ENCODE measurements around the gene STPG1.

Gene STPG1

DNA sequence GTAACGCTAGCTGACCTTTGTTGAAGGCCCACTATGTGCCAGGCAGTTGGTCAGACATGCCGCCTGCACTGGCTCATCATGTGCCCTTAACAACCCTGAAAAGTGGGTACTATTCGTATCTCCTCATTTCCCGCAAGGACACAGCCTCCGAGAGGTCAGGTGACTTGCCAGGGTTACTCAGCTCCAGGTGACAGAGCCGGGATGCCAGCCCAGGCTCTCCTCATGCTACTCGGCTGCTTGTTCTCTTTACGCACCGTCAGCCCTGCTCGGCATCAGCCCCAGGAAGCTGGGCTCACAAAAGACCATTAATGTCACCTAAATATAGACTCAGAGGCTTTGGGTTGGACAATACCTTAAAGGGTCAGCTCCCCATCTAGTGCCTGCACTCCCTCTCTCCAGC, 65.4 kb downstream of the STPG1 start:
- H3K27ac ChIP-seq (ENCODE audit: insufficient read depth, low read length, poor library complexity, severe bottlenecking): no peak overlapping the region
- H3K27me3 ChIP-seq (replicated peaks; ENCODE audit: control insufficient read depth, insufficient read depth, low read length, poor library complexity, severe bottlenecking): no peaks in the 10 kb centered on the region
- H3K4me1 ChIP-seq (ENCODE audit: control insufficient read depth, insufficient read depth, low read length, poor library complexity, severe bottlenecking): no peaks in the 10 kb centered on the region
- H3K36me3 ChIP-seq (ENCODE audit: control insufficient read depth, insufficient read depth, low read length): no peaks in the 10 kb centered on the region
- no peak for DNase-seq
- H3K4me3 ChIP-seq (ENCODE audit: insufficient read depth, low read depth, low read length, poor library complexity, severe bottlenecking): no peak overlapping the region
- H3K9me3 ChIP-seq (ENCODE audit: control insufficient read depth, low read length): no peaks in the 10 kb centered on the region

DNA sequence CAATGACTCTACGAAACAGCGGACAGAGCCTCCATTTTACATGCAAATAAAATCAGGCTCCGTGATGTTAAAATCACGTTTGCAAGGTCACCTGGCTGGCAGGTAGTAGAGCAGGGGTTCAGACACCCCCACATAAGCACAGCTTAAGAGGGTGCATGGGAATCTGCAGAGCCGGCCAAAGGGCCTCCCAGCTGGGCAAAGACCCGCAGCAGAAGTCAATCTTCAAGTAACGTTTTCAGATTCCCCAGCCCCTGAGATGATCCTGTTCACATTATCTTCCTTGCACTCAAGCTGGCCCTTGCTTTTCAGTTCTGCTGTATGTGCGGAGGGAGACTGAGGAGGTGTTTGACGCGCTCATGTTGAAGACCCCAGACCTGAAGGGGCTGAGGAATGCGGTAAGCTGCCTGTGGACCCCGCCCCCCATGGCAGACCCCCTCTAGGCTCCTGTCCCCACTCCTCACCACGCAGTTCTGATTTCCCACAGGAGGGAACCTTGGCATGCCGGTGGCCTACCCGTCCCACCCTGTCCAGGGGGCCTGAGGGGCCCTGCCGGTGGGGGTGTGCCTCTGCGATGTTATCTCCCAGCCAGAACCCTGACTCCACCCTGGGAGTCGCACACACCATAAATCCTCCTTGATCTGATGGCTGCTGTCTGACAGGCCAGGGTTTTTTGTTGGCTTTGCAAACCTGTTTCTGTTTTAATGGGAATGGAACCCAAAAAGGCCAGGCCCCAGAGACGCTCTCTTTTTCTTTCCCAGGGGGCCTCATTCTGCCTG, 66.2 kb downstream of the STPG1 start:
- no peak overlapping the region for H3K4me3 ChIP-seq (ENCODE audit: insufficient read depth, low read depth, low read length, poor library complexity, severe bottlenecking)
- H3K36me3 ChIP-seq (ENCODE audit: control insufficient read depth, insufficient read depth, low read length): no peaks in the 10 kb centered on the region

DNA sequence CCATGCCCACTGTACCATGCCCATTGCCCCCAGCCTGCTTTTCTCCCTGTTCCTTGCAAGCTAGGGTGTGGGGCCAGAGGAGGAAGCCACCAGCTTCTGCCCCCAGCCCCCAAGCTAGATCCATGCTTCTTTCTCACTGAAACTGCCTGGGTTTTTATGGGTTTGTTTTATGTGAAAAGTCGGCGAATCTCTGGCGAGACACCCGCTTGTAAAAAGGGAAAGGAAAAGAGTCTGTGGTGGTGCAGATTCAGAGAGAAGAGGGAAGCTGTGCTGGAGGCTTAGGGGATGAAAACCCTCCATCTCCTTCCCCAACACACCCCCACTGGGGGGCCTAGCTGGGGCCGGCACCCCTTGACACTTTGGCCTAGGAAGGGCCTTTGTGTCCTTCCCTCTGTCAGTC, 68.2 kb downstream of the STPG1 start:
- Histone ChIP-seq H3K4me3 (ENCODE audit: insufficient read depth, low read depth, low read length, poor library complexity, severe bottlenecking) (no peak overlapping the region), H3K9me3 (ENCODE audit: control insufficient read depth, low read length) (no peaks in the 10 kb centered on the region), H3K36me3 (ENCODE audit: control insufficient read depth, insufficient read depth, low read length) (no peaks in the 10 kb centered on the region), H3K27me3 (replicated peaks; ENCODE audit: control insufficient read depth, insufficient read depth, low read length, poor library complexity, severe bottlenecking) (no peaks in the 10 kb centered on the region), H3K27ac (ENCODE audit: insufficient read depth, low read length, poor library complexity, severe bottlenecking) (no peak overlapping the region), H3K4me1 (ENCODE audit: control insufficient read depth, insufficient read depth, low read length, poor library complexity, severe bottlenecking) (no peaks in the 10 kb centered on the region)
- no peak for DNase-seq

More for the DNA sequence above, 66.2 kb downstream of the STPG1 start:
- no peak for DNase-seq
- H3K9me3 ChIP-seq (ENCODE audit: control insufficient read depth, low read length): no peaks in the 10 kb centered on the region
- no peaks in the 10 kb centered on the region for H3K4me1 ChIP-seq (ENCODE audit: control insufficient read depth, insufficient read depth, low read length, poor library complexity, severe bottlenecking)
- no peaks in the 10 kb centered on the region for H3K27me3 ChIP-seq (replicated peaks; ENCODE audit: control insufficient read depth, insufficient read depth, low read length, poor library complexity, severe bottlenecking)
- no peak overlapping the region for H3K27ac ChIP-seq (ENCODE audit: insufficient read depth, low read length, poor library complexity, severe bottlenecking)

DNA sequence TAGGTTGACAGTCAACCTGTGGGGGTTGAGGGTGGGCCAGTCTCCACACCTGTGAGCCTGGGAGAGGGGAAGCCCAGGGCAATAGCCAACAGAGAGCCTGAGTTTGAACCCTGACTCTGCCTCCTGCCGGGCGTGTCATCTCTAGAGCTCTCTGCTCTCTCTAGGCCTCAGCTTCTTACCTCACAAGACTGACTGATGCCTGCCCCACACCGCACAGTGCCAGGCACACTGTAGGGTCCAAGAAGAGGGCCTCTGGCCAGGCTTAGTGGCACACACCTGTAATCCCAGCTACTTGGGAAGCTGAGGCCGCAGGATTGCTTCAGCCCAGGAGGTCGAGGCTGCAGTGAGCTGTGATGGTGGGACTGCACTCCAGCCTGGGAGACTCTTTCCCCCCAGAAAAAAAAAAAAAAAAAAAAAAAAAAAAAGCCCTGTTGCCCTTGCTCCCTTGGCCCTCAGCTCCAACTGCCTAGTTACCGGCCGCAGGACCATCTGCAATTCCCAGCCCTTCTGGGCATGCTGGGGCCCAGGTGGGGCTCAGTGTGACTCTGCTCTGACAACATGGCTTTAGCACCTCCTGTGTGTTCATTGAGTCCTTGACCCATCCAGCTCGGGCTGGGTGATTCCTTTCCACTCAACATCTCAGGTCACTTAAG, 69.4 kb downstream of the STPG1 start:
- no peaks in the 10 kb centered on the region for H3K4me1 ChIP-seq (ENCODE audit: control insufficient read depth, insufficient read depth, low read length, poor library complexity, severe bottlenecking)
- H3K27ac ChIP-seq (ENCODE audit: insufficient read depth, low read length, poor library complexity, severe bottlenecking): no peak overlapping the region
- no peaks in the 10 kb centered on the region for H3K9me3 ChIP-seq (ENCODE audit: control insufficient read depth, low read length)
- H3K36me3 ChIP-seq (ENCODE audit: control insufficient read depth, insufficient read depth, low read length): no peaks in the 10 kb centered on the region
- no peaks in the 10 kb centered on the region for H3K27me3 ChIP-seq (replicated peaks; ENCODE audit: control insufficient read depth, insufficient read depth, low read length, poor library complexity, severe bottlenecking)
- H3K4me3 ChIP-seq (ENCODE audit: insufficient read depth, low read depth, low read length, poor library complexity, severe bottlenecking): no peak overlapping the region
- DNase-seq: no peak

DNA sequence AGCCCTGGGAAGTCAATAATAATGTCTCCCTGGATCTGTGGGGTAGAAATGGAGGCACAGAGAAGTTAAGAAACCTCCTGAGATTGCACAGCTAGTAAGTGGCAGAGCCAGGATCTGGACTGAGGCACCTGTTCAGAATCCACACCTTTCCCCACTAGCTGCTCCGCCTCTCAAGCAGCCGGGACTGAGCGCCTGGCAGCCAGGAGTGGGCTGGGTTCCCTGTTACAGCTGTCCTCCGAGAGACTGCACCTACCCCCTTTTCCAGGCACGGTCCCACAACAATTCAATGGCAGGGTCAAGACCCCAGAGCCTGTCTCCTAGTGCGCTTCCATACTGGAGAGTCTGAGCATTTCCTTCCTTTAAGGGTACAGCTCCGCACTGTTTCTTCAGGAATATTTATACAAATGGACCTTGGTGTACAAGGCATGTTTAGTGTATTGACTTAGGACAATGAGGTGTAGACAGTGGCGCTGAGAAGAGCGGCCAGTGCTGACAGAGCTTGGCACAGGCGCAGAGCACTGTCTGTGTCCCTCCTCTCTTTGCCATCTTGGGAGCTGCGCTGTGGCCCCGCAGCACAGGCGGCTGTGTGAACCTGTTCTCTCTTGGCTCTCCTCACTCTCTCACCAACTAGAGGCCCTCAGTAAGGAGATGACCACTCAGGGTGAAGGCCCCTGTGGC, 70.0 kb downstream of the STPG1 start:
- Histone ChIP-seq H3K4me3 (ENCODE audit: insufficient read depth, low read depth, low read length, poor library complexity, severe bottlenecking) (no peak overlapping the region), H3K27me3 (replicated peaks; ENCODE audit: control insufficient read depth, insufficient read depth, low read length, poor library complexity, severe bottlenecking) (no peaks in the 10 kb centered on the region), H3K9me3 (ENCODE audit: control insufficient read depth, low read length) (no peaks in the 10 kb centered on the region), H3K36me3 (ENCODE audit: control insufficient read depth, insufficient read depth, low read length) (no peaks in the 10 kb centered on the region), H3K4me1 (ENCODE audit: control insufficient read depth, insufficient read depth, low read length, poor library complexity, severe bottlenecking) (no peaks in the 10 kb centered on the region), H3K27ac (ENCODE audit: insufficient read depth, low read length, poor library complexity, severe bottlenecking) (no peak overlapping the region)
- DNase-seq: no peak

DNA sequence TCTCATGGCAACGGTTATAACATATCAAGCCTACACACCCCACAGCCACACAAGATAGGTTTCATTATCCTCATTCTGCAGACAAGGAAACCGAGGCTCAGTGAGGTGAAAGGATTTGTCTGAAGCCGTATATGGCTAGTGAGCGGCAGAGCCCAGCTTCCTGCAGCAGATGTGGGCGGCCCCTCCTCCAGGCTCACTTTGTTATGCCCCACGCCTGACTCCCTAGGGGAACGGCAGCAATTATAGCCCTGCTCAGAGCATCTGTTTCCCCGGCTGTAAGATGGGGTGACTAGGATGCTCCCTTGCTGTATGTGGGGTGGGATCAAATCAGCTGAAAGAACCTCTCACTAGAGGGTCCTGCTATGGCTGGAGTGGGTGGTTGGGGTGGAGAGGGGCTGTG, 72.3 kb downstream of the STPG1 start:
- H3K9me3 ChIP-seq (ENCODE audit: control insufficient read depth, low read length): no peaks in the 10 kb centered on the region

DNA sequence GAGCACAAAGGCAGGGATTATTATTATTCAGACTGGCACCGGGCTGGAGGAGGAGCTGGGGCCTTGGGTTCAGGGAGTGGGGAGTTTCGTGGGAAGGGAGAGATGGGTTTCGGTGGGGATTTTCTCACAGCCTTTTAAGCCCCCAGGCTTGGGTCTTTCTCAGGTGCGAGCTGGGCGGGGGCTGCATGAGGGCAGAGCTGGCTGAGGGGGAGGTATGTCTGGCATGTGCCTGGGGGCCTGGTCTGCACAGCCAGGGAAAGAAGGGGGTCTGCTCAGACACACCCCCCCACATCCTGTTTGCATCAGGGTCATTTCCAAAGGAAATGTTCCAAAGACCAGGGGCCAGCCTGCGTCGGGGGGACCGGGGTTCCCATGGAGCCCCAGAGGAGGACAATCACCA, 72.8 kb downstream of the STPG1 start:
- H3K4me1 ChIP-seq (ENCODE audit: control insufficient read depth, insufficient read depth, low read length, poor library complexity, severe bottlenecking): no peaks in the 10 kb centered on the region
- H3K27me3 ChIP-seq (replicated peaks; ENCODE audit: control insufficient read depth, insufficient read depth, low read length, poor library complexity, severe bottlenecking): no peaks in the 10 kb centered on the region
- no peak overlapping the region for H3K27ac ChIP-seq (ENCODE audit: insufficient read depth, low read length, poor library complexity, severe bottlenecking)
- H3K9me3 ChIP-seq (ENCODE audit: control insufficient read depth, low read length): no peaks in the 10 kb centered on the region
- no peak overlapping the region for H3K4me3 ChIP-seq (ENCODE audit: insufficient read depth, low read depth, low read length, poor library complexity, severe bottlenecking)
- DNase-seq: no peak
- no peaks in the 10 kb centered on the region for H3K36me3 ChIP-seq (ENCODE audit: control insufficient read depth, insufficient read depth, low read length)

More for the DNA sequence above, 72.3 kb downstream of the STPG1 start:
- no peaks in the 10 kb centered on the region for H3K27me3 ChIP-seq (replicated peaks; ENCODE audit: control insufficient read depth, insufficient read depth, low read length, poor library complexity, severe bottlenecking)
- H3K4me3 ChIP-seq (ENCODE audit: insufficient read depth, low read depth, low read length, poor library complexity, severe bottlenecking): no peak overlapping the region
- DNase-seq: no peak
- no peak overlapping the region for H3K27ac ChIP-seq (ENCODE audit: insufficient read depth, low read length, poor library complexity, severe bottlenecking)
- no peaks in the 10 kb centered on the region for H3K4me1 ChIP-seq (ENCODE audit: control insufficient read depth, insufficient read depth, low read length, poor library complexity, severe bottlenecking)
- no peaks in the 10 kb centered on the region for H3K36me3 ChIP-seq (ENCODE audit: control insufficient read depth, insufficient read depth, low read length)

DNA sequence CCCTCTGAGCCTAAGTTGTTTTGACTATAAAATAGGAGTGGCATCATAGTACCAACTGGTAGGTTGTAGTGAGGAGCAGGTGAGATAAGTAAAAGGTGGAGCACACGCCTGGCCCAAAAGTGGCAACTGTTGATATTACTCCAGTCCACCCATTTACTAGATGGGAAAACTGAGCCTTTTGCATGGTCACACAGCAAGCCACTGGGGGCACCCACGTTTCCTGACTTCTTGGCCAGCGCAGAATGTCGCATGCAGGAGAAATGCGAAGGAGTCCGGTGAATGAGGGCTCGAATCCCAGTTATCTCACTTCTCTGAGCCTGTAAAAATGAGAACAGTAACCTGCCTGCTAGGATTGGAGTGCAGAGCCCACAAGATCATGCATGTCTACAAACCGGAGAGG, 73.6 kb downstream of the STPG1 start:
- H3K27me3 ChIP-seq (replicated peaks; ENCODE audit: control insufficient read depth, insufficient read depth, low read length, poor library complexity, severe bottlenecking): no peaks in the 10 kb centered on the region
- H3K9me3 ChIP-seq (ENCODE audit: control insufficient read depth, low read length): no peaks in the 10 kb centered on the region
- H3K27ac ChIP-seq (ENCODE audit: insufficient read depth, low read length, poor library complexity, severe bottlenecking): no peak overlapping the region
- no peak overlapping the region for H3K4me3 ChIP-seq (ENCODE audit: insufficient read depth, low read depth, low read length, poor library complexity, severe bottlenecking)
- DNase-seq: no peak
- no peaks in the 10 kb centered on the region for H3K36me3 ChIP-seq (ENCODE audit: control insufficient read depth, insufficient read depth, low read length)
- H3K4me1 ChIP-seq (ENCODE audit: control insufficient read depth, insufficient read depth, low read length, poor library complexity, severe bottlenecking): no peaks in the 10 kb centered on the region

DNA sequence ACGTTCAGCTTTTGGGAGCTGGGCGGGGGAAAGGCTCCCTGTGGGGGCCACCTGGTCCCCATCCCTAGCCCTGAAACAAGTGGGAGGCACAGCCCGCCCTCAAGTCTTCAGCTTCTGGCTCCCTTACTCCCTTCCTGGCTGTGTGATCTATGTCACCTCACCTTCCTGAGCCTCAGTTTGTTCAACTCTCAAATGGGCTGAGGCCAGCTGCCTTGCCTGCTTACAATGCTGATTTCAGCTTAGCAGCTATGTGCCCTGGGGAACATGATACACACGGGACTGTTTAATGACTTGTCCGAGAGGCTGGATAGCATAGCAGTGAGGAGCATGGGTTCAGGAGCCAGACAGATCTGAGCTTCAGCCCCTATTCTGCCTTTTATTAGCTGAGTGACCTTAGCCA, 75.1 kb downstream of the STPG1 start:
- Histone ChIP-seq H3K4me3 (ENCODE audit: insufficient read depth, low read depth, low read length, poor library complexity, severe bottlenecking) (no peak overlapping the region), H3K9me3 (ENCODE audit: control insufficient read depth, low read length) (no peaks in the 10 kb centered on the region), H3K4me1 (ENCODE audit: control insufficient read depth, insufficient read depth, low read length, poor library complexity, severe bottlenecking) (no peaks in the 10 kb centered on the region), H3K36me3 (ENCODE audit: control insufficient read depth, insufficient read depth, low read length) (no peaks in the 10 kb centered on the region), H3K27me3 (replicated peaks; ENCODE audit: control insufficient read depth, insufficient read depth, low read length, poor library complexity, severe bottlenecking) (no peaks in the 10 kb centered on the region), H3K27ac (ENCODE audit: insufficient read depth, low read length, poor library complexity, severe bottlenecking) (no peak overlapping the region)
- DNase-seq: no peak

DNA sequence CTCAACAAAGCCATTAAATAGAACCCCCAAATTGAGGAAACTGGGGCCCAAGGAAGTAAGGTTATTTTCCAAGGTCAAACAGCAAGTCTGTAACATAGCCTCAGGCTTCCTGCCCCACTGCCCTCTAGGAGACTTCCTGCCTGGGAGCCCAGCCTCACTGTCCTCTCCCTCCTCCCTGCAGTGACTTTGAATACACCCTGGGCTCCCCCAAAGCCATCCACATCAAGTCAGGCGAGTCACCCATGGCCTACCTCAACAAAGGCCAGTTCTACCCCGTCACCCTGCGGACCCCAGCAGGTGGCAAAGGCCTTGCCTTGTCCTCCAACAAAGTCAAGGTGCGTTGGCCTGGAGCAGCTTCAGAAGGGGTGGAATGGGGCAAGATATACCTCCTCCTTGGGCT, 76.1 kb downstream of the STPG1 start:
- H3K9me3 ChIP-seq (ENCODE audit: control insufficient read depth, low read length): no peaks in the 10 kb centered on the region
- H3K27ac ChIP-seq (ENCODE audit: insufficient read depth, low read length, poor library complexity, severe bottlenecking): no peak overlapping the region

More for the DNA sequence above, 76.1 kb downstream of the STPG1 start:
- Histone ChIP-seq H3K4me3 (ENCODE audit: insufficient read depth, low read depth, low read length, poor library complexity, severe bottlenecking) (no peak overlapping the region), H3K36me3 (ENCODE audit: control insufficient read depth, insufficient read depth, low read length) (no peaks in the 10 kb centered on the region), H3K27me3 (replicated peaks; ENCODE audit: control insufficient read depth, insufficient read depth, low read length, poor library complexity, severe bottlenecking) (no peaks in the 10 kb centered on the region), H3K4me1 (ENCODE audit: control insufficient read depth, insufficient read depth, low read length, poor library complexity, severe bottlenecking) (no peaks in the 10 kb centered on the region)
- no peak for DNase-seq
